Measurements from ENCODE around the gene KLKB1. TPM values are rescaled to one million over a fixed set of nuclear protein-coding genes. Genes with fewer than 3 reads are reported as not detected.
"Not testable (repeated sequence)": the region's sequence is repeated elsewhere in the genome, so short reads cannot be mapped to it uniquely, and the experiment has no call there.

Gene KLKB1
- total RNA-seq, 4 donors from 2014 or later = 0.81 to 3.1 (median 1.1) TPM

DNA sequence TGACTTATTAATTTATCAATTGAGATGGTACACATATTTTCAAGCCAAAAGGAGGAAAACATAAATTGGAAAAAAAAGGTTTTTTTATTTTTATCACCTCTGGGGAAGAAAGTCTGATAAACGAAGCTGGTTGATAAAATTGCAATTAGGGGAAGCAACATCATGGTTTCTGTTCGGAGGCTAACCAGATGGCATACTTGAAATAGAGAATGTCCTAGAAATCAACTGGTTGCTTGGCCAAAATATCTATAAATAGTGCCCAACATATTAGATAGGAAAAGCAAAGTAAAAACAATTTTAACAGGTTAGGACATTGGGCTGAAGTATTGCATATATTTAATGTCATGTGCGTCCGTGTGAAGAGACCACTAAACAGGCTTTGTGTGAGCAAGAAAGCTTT, 14.3 kb downstream of the KLKB1 start:
- H3K27ac ChIP-seq = no peak overlapping the region
- H3K27me3 ChIP-seq = no peaks in the 10 kb centered on the region
- H3K4me3 ChIP-seq = no peak overlapping the region
- TF ChIP-seq EP300 (IDR thresholded peaks at IDR 0.05) (no peak), POLR2A (IDR thresholded peaks at IDR 0.05) (no peak), POLR2AphosphoS5 (IDR thresholded peaks at IDR 0.05) (no peak)
- TF ChIP-seq, protein P1, sequence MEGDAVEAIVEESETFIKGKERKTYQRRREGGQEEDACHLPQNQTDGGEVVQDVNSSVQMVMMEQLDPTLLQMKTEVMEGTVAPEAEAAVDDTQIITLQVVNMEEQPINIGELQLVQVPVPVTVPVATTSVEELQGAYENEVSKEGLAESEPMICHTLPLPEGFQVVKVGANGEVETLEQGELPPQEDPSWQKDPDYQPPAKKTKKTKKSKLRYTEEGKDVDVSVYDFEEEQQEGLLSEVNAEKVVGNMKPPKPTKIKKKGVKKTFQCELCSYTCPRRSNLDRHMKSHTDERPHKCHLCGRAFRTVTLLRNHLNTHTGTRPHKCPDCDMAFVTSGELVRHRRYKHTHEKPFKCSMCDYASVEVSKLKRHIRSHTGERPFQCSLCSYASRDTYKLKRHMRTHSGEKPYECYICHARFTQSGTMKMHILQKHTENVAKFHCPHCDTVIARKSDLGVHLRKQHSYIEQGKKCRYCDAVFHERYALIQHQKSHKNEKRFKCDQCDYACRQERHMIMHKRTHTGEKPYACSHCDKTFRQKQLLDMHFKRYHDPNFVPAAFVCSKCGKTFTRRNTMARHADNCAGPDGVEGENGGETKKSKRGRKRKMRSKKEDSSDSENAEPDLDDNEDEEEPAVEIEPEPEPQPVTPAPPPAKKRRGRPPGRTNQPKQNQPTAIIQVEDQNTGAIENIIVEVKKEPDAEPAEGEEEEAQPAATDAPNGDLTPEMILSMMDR (IDR thresholded peaks at IDR 0.05) = no peak
- no peaks in the 10 kb centered on the region for H3K4me1 ChIP-seq
- no peaks in the 10 kb centered on the region for H3K9me3 ChIP-seq
- 65 to 87% methylated on average over 4 of the region's 4 CpGs for WGBS, 2 donors (ENCODE audit: low coverage in 1 of 2)
- peaks cover 0 to 25% of the 10 kb centered on the region in 2 donors for H3K36me3 ChIP-seq
- no peak for ATAC-seq

DNA sequence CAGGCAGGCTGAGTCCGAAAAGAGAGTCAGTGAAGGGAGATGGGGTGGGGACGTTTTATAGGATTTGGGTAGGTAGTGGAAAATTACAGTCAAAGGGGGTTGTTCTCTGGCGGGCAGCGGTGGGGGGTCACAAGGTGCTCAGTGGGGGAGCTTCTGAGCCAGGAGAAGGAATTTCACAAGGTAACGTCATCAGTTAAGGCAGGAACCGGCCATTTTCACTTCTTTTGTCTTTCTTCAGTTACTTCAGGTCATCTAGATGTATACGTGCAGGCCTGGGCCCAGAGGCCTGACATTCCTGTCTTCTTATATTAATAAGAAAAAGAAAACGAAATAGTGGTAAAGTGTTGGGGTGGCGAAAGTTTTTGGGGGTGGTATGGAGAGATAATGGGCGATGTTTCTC, 14.7 kb downstream of the KLKB1 start:
- not testable (repeated sequence) for H3K4me3 ChIP-seq, ATAC-seq
- 67 to 84% methylated on average over 8 to 10 of the region's 10 CpGs for WGBS, 2 donors (ENCODE audit: low coverage in 1 of 2)

GRCh38 chr4:186243331-186243730, 16.0 kb downstream of the KLKB1 start:
- Histone ChIP-seq H3K36me3 (peaks cover 0 to 13% of the 10 kb centered on the region in 2 donors), H3K9me3 (no peaks in the 10 kb centered on the region), H3K4me3 (no peak overlapping the region), H3K4me1 (no peaks in the 10 kb centered on the region), H3K27me3 (no peaks in the 10 kb centered on the region), H3K27ac (no peak overlapping the region)
- WGBS, 2 donors (ENCODE audit: low coverage in 1 of 2) = 80 to 95% methylated on average over 2 of the region's 2 CpGs
- ATAC-seq = no peak
- TF ChIP-seq POLR2AphosphoS5 (IDR thresholded peaks at IDR 0.05) (no peak), EP300 (IDR thresholded peaks at IDR 0.05) (no peak), POLR2A (IDR thresholded peaks at IDR 0.05) (no peak)
- TF ChIP-seq, protein P1 (IDR thresholded peaks at IDR 0.05) = no peak

More for the DNA sequence above, 14.7 kb downstream of the KLKB1 start:
- H3K36me3 ChIP-seq = peaks cover 0 to 21% of the 10 kb centered on the region in 2 donors
- H3K4me1 ChIP-seq, H3K9me3 ChIP-seq, H3K27ac ChIP-seq, H3K27me3 ChIP-seq: not testable (repeated sequence)

- H3K4me3 ChIP-seq = no peak overlapping the region
- 88 to 97% methylated on average over 4 to 5 of the region's 5 CpGs for WGBS, 2 donors (ENCODE audit: low coverage in 1 of 2)
- H3K36me3 ChIP-seq = peaks cover 0 to 10% of the 10 kb centered on the region in 2 donors
- no peak for ATAC-seq
- no peak overlapping the region for H3K27ac ChIP-seq
- no peaks in the 10 kb centered on the region for H3K4me1 ChIP-seq
- H3K27me3 ChIP-seq = no peaks in the 10 kb centered on the region
- no peak for TF ChIP-seq EP300 (IDR thresholded peaks at IDR 0.05)
- TF ChIP-seq, protein P1 (IDR thresholded peaks at IDR 0.05) = no peak
- TF ChIP-seq POLR2A (IDR thresholded peaks at IDR 0.05) = no peak
- no peak for TF ChIP-seq POLR2AphosphoS5 (IDR thresholded peaks at IDR 0.05)
- no peaks in the 10 kb centered on the region for H3K9me3 ChIP-seq
These were observed 17.5 kb downstream of the KLKB1 start for GRCh38 chr4:186244835-186245234.

DNA sequence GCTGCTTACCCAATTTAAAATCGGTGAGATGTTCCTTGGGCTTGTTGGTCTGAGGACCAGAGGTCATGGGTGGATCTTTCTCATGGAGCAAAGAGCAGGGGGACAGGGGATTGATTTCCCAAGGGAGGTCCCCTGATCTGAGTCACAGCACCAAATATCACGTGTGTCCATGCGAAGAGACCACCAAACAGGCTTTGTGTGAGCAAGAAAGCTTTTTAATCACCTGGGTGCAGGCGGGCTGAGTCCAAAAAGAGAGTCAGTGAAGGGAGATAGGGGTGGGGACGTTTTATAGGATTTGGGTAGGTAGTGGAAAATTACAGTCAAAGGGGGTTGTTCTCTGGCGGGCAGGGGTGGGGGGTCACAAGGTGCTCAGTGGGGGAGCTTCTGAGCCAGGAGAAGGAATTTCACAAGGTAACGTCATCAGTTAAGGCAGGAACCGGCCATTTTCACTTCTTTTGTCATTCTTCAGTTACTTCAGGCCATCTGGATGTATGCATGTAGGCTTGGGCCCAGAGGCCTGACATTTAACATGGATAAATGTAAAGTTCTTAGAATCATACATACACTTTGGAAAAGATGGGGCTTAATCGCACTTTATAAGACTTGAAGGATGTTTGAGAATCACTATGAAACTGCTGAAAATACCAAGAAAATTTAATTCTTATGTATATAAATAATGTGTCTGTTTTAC, 19.9 kb downstream of the KLKB1 start:
- 88 to 91% methylated on average over 4 to 9 of the region's 9 CpGs for WGBS, 2 donors (ENCODE audit: low coverage in 1 of 2)
- H3K4me3 ChIP-seq, H3K9me3 ChIP-seq, H3K4me1 ChIP-seq, H3K27me3 ChIP-seq, H3K27ac ChIP-seq, ATAC-seq: not testable (repeated sequence)
- H3K36me3 ChIP-seq = peaks cover 0 to 20% of the 10 kb centered on the region in 2 donors

DNA sequence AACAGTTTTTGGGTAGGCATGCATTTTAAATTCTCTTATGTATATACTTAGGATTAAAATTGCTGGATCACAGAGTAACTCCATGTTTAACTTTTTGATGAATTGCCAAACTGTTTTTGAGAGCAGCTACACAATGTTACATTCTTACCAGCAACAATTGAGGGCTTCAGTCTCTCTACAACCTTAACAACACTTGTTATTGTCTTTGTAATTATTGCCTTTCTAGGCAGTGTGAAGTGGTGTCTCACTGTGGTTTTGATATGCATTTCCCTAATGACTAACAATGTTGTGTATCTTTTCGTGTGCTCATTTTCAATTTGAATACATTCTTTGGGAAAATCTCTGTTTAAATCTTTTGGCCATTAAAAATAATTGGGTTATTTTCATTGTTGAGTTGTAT, 21.3 kb downstream of the KLKB1 start:
- Histone ChIP-seq H3K36me3 (peaks cover 0 to 32% of the 10 kb centered on the region in 2 donors), H3K4me1 (no peaks in the 10 kb centered on the region), H3K27me3 (no peaks in the 10 kb centered on the region), H3K9me3 (no peaks in the 10 kb centered on the region), H3K27ac (no peak overlapping the region), H3K4me3 (no peak overlapping the region)
- TF ChIP-seq, protein P1 (IDR thresholded peaks at IDR 0.05) = no peak
- TF ChIP-seq POLR2A (IDR thresholded peaks at IDR 0.05) (no peak), POLR2AphosphoS5 (IDR thresholded peaks at IDR 0.05) (no peak)
- WGBS, 2 donors (ENCODE audit: low coverage in 1 of 2) = 68 to 83% methylated on average over 1 of the region's 1 CpG
- no peak for ATAC-seq

Data from gastroesophageal sphincter (tissue), 4 donors.